ENCODE results near the gene CDH2. TPM values are rescaled to one million over a fixed set of nuclear protein-coding genes. Genes with fewer than 3 reads are reported as not detected.

Gene CDH2
- total RNA-seq, 1 experiment from 2014 or later: 6.4 TPM

GRCh38 chr18:28007841-28008240 lies 169.1 kb downstream of the CDH2 start:
- Histone ChIP-seq H3K79me2 (ENCODE audit: low read depth) (no peaks in the 10 kb centered on the region), H2AFZ (no peak overlapping the region), H3K9me2 (ENCODE audit: insufficient read depth) (no peaks in the 10 kb centered on the region), H3K4me1 (replicated peaks; ENCODE audit: insufficient read depth) (no peaks in the 10 kb centered on the region), H3K4me2 (no peak overlapping the region), H3K9me3 (ENCODE audit: insufficient read depth, low read depth) (no peaks in the 10 kb centered on the region), H3K4me3 (no peak overlapping the region), H3K27ac (no peak overlapping the region), H4K20me1 (ENCODE audit: insufficient read depth) (no peaks in the 10 kb centered on the region), H3F3A (ENCODE audit: insufficient read depth, low read depth) (no peaks in the 10 kb centered on the region), H3K27me3 (ENCODE audit: insufficient read depth, low read depth) (no peaks in the 10 kb centered on the region), H3K36me3 (ENCODE audit: low read depth) (no peaks in the 10 kb centered on the region)
- intact Hi-C loops (cut with micrococcal nuclease; ENCODE audit: unreplicated experiment): no loop called here
- TF ChIP-seq EZH2 (IDR thresholded peaks at IDR 0.05; ENCODE audit: low read depth) (no peak), CTCF (conservative IDR thresholded peaks at IDR 0.05) (no peak)
- no TSS peak for BruUV-seq (replicated peaks)
- no peak for DNase-seq
- ChIA-PET CTCF (no interaction called here), POLR2A (ENCODE audit: unreplicated experiment) (no interaction called here)

DNA sequence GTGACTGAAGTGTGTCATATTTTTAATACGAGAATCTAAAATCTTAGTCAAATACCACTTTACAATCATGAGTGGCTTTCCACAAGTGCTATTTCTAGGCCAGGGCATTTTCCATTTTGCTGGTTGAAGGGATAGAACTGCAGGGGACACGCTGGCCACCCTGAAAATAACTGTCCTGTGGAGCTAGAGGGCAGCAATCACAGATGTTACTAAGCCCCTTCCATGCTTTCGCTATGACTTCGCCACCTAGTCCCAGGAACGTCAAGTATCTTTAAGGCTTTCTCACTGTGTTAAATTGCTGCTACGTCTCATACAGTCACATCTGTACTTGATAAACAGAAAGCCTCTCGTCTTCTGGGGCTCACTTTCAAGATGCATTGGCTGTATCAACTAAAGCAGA lies 171.8 kb downstream of the CDH2 start:
- H3K27me3 ChIP-seq (ENCODE audit: insufficient read depth, low read depth): no peaks in the 10 kb centered on the region
- no peaks in the 10 kb centered on the region for H3K79me2 ChIP-seq (ENCODE audit: low read depth)
- H4K20me1 ChIP-seq (ENCODE audit: insufficient read depth): no peaks in the 10 kb centered on the region
- intact Hi-C loops (cut with micrococcal nuclease; ENCODE audit: unreplicated experiment): no loop called here
- POLR2A ChIA-PET (ENCODE audit: unreplicated experiment): no interaction called here
- no peaks in the 10 kb centered on the region for H3F3A ChIP-seq (ENCODE audit: insufficient read depth, low read depth)
- CTCF ChIA-PET: no interaction called here
- no peak for DNase-seq
- H3K27ac ChIP-seq: no peak overlapping the region
- no peak for TF ChIP-seq EZH2 (IDR thresholded peaks at IDR 0.05; ENCODE audit: low read depth)
- no peak for TF ChIP-seq CTCF (conservative IDR thresholded peaks at IDR 0.05)
- H3K9me2 ChIP-seq (ENCODE audit: insufficient read depth): no peaks in the 10 kb centered on the region
- no TSS peak for BruUV-seq (replicated peaks)
- no peaks in the 10 kb centered on the region for H3K36me3 ChIP-seq (ENCODE audit: low read depth)
- no peaks in the 10 kb centered on the region for H3K9me3 ChIP-seq (ENCODE audit: insufficient read depth, low read depth)
- no peak overlapping the region for H3K4me3 ChIP-seq
- no peak overlapping the region for H3K4me2 ChIP-seq
- H3K4me1 ChIP-seq (replicated peaks; ENCODE audit: insufficient read depth): no peaks in the 10 kb centered on the region
- H2AFZ ChIP-seq: no peak overlapping the region

DNA sequence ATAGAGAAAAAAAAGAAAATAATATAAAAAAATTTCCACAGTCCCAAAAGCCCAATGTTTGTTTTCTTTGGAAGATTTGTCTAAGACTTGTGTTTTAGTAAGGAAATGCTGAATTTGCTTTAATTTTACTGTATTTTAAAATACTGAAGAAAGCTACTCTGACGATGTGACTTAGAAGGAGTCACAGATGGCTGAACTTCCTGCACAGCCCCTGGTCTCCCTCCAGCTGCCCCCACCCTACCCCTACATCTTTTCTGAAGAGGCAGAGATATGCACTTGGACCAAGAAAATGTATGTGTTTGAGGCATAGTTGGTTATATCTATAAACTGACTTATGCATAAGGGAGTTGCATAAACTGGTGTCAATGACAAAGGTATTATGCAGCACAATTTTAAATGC lies 172.3 kb downstream of the CDH2 start:
- CTCF ChIA-PET: no interaction called here
- no TSS peak for BruUV-seq (replicated peaks)
- DNase-seq: no peak
- Histone ChIP-seq H3K9me2 (ENCODE audit: insufficient read depth) (no peaks in the 10 kb centered on the region), H3K27ac (no peak overlapping the region), H3K4me3 (no peak overlapping the region), H2AFZ (no peak overlapping the region), H3K36me3 (ENCODE audit: low read depth) (no peaks in the 10 kb centered on the region), H4K20me1 (ENCODE audit: insufficient read depth) (no peaks in the 10 kb centered on the region), H3K4me2 (no peak overlapping the region), H3K27me3 (ENCODE audit: insufficient read depth, low read depth) (no peaks in the 10 kb centered on the region), H3K9me3 (ENCODE audit: insufficient read depth, low read depth) (no peaks in the 10 kb centered on the region), H3K79me2 (ENCODE audit: low read depth) (no peaks in the 10 kb centered on the region), H3F3A (ENCODE audit: insufficient read depth, low read depth) (no peaks in the 10 kb centered on the region), H3K4me1 (replicated peaks; ENCODE audit: insufficient read depth) (no peaks in the 10 kb centered on the region)
- TF ChIP-seq CTCF (conservative IDR thresholded peaks at IDR 0.05) (no peak), EZH2 (IDR thresholded peaks at IDR 0.05; ENCODE audit: low read depth) (no peak)
- intact Hi-C loops (cut with micrococcal nuclease; ENCODE audit: unreplicated experiment): no loop called here
- POLR2A ChIA-PET (ENCODE audit: unreplicated experiment): no interaction called here
